HG03457 (cell line): ENCODE results near the gene HES2.
"Not testable (repeated sequence)": the region's sequence is repeated elsewhere in the genome, so short reads cannot be mapped to it uniquely, and the experiment has no call there.

Experiments
- ATAC-seq: cut with Tn5 transposase; IDR thresholded peaks from one replicate; pipeline ENCODE4 v1.9.1; 2021; ENCODE audit warnings: moderate number of reproducible peaks; ENCODE audit not compliant: unreplicated experiment

The HES2 gene, protein sequence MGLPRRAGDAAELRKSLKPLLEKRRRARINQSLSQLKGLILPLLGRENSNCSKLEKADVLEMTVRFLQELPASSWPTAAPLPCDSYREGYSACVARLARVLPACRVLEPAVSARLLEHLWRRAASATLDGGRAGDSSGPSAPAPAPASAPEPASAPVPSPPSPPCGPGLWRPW

DNA sequence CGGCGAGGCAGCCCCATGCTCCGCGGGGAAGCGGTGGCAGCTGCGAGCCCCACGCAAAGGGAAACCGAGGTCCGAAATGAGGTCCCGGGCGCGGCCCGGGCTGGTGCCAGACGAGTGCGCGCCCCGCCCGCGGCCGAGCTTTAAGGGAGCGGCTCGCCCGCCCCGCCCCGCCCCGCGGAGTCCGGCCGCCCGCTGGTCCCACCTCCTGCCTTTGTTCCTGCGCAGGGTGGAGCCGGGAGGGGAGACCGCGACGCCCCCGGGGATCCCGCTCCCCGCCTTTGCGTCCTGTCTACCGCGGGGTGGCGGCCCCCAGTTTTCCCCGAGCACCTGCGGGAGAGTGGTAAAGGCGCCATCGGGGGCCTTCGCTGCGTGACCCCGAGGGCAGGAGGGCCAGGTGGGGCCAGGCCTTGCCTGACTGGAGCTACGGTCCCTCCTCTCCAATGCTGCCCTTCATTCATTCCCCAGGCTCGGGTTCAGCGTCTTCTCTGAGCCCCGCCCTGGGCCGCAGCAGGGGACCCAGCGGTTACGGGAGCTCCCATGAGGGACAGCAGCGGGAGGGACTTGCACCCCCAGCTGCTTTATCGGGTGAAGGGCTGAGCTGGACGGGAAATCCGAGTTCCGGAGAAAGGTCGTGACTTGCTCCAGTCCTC is at the start of gene HES2:
TSS of gene HES2 (minus strand) at position 116 of the 650 bp plus-strand sequence. CDS start at position 17, 99 bp downstream.
- no peak for ATAC-seq

DNA sequence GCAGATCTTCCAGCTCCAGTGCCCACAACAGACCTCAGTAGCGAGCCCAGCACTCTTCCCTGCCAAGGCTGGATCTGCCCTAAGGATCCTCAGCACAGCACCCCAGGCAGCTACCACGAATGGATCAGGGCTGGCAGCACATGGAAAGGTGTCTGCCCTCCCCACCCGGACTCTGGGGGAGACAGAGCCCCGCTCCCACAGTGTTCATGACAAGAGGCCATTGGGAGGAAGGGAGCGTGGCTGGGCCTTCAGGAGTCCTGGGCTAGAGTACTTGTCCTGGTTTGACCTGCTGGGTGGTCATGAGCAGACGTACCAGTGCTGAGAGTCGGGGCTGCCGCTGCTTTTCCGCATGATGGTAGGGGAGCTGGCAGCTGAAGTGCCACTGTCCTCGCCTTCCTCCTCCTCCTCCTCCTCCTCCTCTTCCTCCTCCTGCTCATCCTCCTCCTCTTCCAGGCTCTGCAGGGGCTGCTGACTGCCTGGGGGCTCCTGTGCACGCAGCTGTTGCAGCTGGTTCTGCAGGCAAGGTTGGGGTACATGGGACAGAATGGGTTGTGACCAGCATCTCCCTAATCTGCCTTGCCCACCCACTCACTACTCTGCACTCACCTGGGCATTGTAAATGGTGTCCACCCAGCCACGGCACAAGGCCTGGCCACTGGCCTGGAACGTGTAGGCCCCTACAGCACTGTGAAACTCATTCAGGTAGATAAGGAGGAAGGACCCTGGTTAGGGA is 49.2 kb upstream of the HES2 start:
- no peak for ATAC-seq

DNA sequence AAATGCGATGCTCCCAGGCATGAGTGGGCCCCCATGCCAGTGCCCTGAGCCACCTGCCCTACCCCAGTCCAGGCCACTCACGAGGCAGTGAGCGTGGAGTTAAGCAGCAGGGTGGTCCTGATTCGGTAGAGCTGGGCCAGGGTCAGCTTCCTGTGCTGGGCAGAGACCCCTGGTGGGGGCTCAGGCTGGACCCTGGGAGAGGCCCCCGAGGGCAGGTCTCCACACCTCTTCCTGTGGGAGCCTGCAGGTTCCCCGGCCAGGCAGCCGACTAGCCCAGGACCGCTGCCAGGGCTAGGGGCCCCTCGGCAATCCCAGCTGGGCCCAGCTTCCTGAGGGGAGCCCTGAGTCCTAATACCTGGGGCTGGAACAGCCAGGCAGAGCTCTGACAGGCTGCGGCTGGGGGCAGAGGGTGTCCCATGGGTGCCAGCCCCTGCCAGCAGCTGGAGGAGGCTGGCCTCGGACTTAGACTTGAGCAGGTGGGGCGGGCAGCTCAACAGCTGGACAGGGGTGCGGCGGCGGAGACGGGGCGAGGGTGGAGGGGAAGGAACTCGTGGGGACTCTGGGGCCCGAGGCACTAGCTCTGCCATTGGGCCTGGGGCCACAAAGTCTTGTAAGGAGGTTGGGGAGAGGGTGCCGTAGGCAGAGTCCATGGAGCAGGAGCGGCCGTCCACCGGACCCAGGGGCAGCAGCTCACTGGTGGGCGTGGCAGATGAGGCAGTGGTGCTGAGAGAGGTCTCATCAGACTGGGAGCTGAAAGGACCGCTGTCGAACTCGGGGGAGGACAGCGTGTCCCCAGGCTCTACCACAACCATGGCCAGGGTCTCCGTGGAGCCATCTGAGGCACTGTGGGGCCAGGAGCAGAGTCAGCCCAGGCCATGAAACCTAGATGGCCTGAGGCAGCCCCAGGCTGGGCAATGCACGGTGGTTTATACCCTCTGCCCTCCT is 48.3 kb upstream of the HES2 start:
- no peak for ATAC-seq

DNA sequence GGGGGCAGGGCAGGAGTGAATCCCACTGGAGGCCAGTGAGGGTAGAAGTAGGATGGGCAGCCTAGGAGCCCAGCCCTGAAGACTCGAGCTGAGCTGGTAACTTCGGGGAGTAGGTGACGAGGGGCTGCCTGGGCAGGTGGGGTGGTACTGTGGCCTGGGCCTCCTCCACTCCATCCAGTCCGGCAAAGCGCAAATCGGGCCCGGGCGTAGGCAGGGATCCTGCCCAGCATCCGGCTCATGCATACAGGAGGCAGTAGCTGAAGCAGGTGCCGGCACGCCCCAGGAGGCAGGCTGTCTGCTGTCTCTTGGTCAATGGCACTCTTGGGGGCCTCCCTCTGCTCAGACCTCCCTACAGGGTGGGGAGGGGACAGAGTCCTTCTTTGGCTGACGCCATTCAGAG is 47.5 kb upstream of the HES2 start:
- no peak for ATAC-seq

DNA sequence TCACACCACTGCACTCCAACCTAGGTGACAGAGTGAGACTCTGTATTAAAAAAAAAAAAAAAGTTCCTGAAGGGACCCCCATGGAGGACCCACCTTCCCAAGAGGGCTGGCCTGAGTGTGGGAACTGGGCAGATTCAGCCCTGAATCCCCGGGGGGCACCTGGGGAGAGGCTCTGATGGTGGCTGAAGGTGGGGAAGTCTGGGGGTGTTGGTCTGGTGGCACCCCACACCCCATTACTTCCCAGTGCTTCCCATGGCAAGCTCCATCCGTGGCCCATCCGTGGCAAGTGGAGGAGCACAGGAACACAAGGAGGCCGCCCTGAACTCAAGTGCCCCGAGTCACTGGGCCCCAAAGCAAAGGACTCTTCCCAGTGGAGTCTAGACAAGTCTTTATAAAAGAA is 47.0 kb upstream of the HES2 start:
- ATAC-seq, result no peak

DNA sequence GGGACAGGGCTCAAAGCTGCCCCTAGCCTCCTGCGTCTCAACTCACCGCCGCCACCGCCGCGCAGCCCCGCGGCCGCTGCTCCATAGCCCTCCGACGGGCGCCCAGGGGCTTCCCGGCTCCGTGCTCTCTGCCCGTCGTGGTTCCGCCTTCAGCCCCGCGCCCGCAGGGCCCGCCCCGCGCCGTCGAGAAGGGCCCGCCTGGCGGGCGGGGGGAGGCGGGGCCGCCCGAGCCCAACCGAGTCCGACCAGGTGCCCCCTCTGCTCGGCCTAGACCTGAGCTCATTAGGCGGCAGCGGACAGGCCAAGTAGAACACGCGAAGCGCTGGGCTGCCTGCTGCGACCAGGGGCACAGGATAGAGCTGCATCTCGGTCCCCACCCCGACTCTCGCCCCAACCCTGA is 46.3 kb upstream of the HES2 start, which contains the start of gene TNFRSF25:
TSS of gene TNFRSF25 (minus strand) at position 151 of the 400 bp plus-strand sequence. CDS start at position 85, 66 bp downstream.
- ATAC-seq, result no peak

DNA sequence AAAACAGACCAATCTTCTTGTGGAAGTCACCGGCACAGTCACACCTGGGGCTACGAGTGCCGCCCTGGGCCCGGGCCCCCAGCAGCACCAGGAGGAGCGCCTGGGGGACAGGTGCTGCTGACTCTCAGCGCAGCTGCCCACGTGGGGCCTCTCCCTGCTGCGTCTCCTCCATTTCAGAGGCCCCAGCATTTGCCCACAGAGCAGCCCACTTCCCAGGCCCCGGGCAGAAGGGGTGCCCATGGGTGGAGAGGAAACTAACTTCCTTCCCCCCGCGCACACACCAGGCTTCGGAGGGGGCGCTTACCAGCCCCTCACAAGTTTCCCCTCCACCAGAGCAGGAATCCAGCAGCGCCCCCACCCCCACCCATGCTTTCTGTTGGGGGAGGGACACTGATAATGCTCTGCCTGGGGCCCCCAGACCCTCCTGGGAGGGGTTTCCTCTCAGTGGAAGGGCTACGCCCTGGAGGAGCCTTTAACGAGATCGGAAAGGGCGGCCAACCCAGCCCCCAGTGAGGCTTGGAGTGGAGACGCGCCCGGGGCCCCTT is 45.8 kb upstream of the HES2 start:
- ATAC-seq, result no peak

DNA sequence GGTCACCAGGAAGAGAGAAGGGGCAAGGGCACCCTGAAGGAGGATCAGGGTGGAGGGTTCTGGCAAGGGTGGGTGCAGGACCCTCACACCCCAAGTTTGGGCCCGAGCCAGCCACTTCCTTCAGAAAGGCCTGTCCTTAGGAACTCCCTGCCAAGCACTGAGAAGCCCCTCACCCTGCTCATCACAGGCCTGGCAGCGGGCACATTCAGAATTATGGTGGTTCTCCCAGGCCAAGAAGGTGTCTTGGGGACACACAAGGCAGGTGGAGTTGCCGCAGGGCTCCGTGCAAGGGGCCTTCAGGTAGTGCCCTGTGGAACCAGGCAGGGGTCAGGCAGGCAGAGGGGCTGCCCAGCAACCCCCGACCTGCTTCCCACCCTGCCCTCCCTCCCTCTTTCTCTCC is 45.2 kb upstream of the HES2 start:
- ATAC-seq, result no peak

DNA sequence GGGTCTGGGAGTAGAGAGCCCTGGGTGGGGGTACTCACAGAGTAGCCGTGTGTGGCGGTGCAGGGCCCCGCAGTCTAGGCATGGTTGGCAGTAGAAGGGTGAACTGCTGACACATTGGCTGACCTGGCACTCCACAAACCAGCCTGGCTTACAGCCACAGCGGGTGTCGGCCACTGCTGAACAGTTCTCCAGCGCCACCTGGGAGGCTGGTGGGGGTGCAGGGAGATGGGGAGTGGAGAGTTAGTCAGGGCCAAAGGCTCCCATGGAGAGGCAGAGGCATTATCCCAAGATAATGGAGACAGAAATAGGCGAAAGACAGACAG is 44.8 kb upstream of the HES2 start:
- ATAC-seq, result no peak

DNA sequence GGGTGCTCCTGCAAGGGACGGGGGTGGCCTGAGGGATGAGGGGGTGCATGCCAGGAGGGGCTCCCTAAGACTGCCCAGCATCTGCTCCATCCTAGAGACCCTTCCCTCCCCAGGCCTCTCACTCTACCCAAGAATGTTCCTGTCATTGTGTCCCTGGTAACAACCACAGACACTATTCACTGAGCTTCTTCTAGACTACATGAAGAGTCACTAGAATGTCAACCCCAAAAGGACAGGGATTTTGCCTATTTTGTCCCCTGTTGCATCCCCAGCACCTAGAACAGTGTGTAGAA is 43.3 kb upstream of the HES2 start:
- ATAC-seq, result no peak

DNA sequence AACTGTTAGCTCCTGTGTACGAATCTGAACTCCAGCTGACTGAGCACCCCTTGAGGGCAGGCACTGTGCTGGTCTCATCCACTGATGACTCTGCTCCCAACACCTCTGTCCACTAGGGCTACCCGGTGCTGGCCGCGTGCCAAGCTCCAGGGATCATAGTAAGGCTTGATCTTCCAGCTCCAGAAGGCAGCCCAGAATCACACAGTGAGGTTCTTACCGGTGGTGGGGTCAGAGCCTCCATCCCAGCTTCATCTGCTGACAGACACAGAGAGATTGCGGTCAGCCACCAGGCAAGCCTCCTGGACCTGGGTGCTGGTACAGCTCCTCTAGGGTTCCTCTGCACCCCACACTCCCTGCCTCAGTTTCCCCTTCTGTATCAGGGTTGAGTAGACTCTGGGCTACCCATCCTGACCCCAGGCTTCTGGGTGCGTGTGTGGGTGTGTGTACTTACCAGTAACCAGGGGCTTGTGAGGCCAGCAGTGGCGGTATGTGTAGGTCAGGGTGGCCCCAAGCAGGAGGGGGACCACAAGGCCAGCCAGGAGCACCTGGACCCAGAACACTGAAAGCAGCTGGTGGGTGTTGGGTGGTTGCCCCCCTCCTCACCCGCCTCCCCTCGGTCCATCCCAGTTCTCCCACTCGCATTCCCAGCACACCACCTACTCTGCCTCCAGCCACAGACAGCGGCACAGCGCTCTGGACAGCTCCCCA is 42.8 kb upstream of the HES2 start:
- no peak for ATAC-seq

DNA sequence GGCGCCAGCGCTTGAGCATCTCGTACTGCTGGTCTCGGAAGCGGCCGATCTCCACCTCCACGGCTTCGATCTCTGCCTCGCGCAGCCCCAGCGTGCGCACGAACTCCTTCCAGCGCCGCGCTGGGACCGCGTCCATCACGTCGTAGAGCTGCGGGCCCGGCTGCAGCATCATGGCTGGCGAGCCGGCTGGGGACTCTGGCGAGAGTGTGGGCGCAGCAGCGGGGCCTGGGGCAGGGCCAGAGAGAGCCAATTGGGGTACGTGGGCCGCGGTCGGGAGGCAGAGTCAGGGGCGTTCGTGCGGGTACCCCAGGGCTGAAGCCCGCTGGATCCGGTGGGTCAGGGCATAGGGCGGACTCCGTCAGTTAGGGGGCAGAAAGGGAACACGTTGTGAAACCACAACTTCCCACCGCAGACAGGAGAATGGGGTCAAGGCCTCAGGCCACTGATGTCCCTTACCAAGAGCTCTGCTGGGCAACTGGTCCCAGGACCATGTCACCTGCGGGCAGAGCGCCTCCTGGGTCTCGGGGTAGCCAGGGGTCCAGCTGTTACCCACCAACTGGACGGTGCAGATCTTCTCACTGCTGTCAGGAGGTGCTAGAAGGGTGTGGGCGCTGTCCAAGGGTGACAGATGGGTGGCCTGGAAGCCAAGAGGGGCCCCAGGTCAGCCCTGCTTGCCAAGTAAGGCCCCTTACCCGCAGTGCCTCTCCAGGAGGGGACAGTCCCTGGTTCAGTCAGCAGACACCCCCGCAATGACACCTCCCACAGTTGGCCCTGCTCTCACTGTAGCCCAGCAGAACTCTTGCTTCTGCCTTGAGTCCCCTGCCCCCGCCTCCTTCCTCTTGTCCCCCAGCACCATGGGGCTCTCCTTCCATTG is 42.1 kb upstream of the HES2 start:
- no peak for ATAC-seq

DNA sequence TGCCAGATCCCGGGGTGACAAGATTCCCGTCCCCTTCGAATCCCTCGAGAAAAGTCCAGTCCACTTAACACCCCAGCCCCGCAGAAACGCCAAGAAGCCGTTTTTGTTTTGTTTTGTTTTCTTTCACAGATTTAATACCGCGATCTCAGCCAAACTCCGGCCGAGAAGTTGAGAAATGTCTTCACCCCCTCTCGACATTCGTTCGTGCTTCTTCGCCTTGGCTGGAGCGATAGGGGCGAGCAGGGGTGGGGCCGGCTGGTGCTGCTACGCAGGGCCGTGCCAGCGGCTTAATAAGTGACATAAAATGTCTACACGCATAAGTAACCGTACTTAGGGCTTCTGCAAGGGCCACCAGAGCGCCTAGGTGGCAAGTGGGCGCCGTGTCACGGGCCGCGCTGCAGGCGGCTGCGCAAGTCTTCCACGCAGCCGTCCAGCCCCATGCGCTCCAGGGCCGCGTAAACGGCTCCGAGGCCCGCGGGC is 41.4 kb upstream of the HES2 start:
- no peak for ATAC-seq

DNA sequence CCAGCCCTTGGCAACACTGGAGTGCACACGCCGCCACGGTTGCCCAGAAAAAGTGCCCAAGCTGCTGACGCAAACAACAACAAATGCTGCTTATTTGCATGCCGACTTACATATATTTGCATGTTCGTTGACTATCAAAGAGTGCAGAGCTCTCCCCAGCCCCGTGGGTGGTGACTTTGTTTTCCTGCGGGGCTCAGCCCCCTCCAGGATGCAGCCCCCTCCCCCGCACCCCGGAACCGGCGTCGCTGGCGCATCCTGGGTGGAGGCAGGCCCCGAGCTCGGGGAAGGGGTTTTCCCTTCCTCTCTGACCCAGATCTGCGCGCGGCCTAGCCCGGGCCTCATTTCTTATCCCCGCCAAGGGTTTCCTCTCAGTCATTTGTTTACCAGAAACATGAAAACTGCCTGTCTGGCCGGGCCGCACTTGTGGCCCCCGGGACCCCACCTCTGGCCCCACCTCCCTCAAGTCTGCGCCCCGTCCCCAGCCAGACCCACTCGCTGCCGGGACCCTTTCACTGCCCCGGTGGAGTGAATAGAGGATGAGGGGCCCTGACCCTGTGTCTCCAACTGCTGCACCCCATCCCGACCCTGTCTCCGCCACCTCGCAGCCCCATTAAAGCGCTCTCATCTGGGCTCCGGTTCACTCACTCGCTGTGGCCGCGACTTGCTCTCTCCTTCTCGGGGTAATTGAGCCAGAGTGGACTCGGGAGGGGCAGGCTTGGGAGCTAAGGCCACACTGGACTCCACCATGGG is 40.8 kb upstream of the HES2 start:
- no peak for ATAC-seq

DNA sequence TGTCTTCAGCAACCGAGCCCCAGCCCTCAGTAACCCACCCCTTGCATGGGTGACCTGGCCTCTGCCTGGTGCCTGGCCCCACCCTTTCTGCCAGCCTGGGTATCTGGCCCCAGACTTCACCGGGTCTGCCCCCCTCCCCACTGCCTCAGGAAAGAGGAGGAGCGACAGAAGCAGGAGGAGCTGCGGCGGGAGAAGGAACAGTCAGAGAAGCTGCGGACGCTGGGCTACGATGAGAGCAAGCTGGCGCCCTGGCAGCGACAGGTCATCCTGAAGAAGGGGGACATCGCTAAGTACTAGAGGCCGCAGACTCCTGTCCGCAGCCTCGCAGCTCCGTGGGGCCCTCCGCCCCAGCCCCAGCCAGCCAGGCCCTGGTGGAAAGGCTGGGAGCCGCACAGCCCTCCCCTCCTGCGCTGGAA is 40.1 kb upstream of the HES2 start:
- ATAC-seq, result no peak

DNA sequence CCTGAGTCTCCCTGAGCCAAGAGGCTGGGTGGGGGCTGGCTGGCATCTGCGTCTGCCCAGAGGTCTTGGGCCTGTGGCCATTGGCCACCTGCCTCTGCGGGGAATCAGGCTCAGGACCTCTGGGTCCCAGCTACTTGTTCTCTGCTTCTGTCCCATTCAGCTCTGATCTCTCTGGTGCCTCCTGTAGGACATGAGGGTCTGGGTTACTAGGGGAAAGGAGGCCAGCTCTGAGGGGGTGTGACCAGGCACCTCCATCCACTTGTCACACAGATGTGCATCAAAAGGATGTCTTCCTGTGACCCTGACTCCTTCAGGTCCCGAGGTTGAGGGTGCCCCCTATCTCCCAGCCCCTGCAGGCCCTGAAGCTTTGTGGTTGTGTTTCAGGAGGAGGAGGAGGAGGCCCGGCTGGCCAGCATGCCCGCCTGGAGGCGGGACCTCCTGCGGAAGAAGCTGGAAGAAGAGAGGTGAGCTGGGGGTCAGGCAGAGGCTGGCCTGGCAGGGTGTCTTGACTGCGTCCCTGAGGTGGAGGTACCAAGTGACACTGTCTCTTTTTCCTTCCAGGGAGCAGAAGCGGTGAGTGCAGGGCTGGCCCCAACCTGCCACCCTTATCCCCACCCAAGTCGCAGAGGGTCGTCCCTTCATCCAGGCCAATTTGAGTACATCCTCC is 37.2 kb upstream of the HES2 start:
- no peak for ATAC-seq

DNA sequence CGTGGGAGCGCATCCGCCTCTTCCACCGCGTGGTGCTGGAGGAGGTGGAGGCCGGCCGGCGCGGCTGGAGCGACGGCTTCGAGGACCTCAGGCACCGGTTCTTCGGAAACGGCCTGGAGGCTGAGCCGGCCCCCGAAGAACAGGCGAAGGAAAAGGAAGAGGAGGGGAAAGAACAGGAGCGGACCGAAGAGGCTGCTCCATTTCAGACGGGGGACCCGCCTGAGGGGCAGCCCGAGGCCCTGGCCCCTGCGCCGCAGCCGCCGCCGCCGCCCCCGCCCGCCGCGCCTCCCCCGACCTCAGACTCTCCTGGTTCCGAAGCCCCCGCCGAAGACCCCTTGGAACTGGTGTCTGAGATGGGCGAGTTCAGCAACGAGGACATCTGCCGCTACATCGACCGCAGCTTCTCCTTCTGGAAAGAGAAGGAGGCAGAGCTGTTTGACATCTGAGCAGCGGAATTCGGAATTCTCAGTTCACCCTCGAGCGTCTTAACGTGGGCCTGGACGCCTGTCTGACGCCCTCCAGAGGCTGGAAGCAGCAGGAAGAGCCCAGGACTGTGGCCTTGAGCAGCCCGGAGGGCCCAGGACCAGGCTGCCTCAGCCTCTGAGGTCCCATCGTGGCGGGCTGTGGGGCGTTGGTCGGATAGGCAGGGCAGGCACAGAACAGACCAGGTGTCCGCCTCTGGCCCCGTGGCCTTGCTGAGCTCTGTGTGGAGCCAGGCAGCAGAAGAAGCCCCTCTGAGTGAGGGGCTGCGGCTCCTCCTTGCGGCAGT is 36.2 kb upstream of the HES2 start:
- not testable (repeated sequence) for ATAC-seq
